Heart left ventricle (tissue), 16 donors: ENCODE results near the gene PPAN. TPM values are rescaled to one million over a fixed set of nuclear protein-coding genes. Genes with fewer than 3 reads are reported as not detected.

Experiments used
- ATAC-seq, 4 donors: fragments of 200-7000 bp; cut with Tn5 transposase; one replicate each; pipeline ENCODE4 v1.9.1; 2020 to 2022; ENCODE audit warnings: moderate library complexity in 4 of 4, mild to moderate bottlenecking in 3 of 4, moderate number of reproducible peaks in 1 of 4
- DNase-seq, 5 donors: peaks; one replicate each; pipeline ENCODE4 v3.0.0-alpha.2; 2020
- H3K27ac ChIP-seq, 12 donors: fragments of 200-600 bp; sonication (generic) in 4 of 12; one replicate each; pipeline versions ENCODE4 v1.5.0 to v1.8.0; 2016 to 2022; ENCODE audit warnings: mild to moderate bottlenecking in 2 of 12
- H3K27me3 ChIP-seq, 9 donors: fragments of 200-600 bp; sonication (generic) in 2 of 9; one replicate each; pipeline versions ENCODE4 v1.5.1 to v1.8.0; 2016 to 2022; ENCODE audit warnings: mild to moderate bottlenecking in 3 of 9
- H3K36me3 ChIP-seq, 9 donors: fragments of 200-600 bp; sonication (generic) in 2 of 9; one replicate each; pipeline versions ENCODE4 v1.5.0 to v1.8.0; 2018 to 2022; ENCODE audit warnings: mild to moderate bottlenecking in 2 of 9
- H3K4me1 ChIP-seq, 12 donors: fragments of 200-600 bp; sonication (generic) in 4 of 12; one replicate each; pipeline versions ENCODE4 v1.5.0 to v1.8.0; 2016 to 2022; ENCODE audit warnings: mild to moderate bottlenecking in 3 of 12
- H3K4me3 ChIP-seq, 12 donors: fragments of 200-600 bp; sonication (generic) in 4 of 12; one replicate each; pipeline versions ENCODE4 v1.5.0 to v1.8.0; 2017 to 2022; ENCODE audit warnings: mild to moderate bottlenecking in 9 of 12, moderate library complexity in 4 of 12
- H3K9me3 ChIP-seq, 12 donors: fragments of 200-600 bp; sonication (generic) in 4 of 12; one replicate each; pipeline versions ENCODE4 v1.5.0 to v1.8.0; 2016 to 2022; ENCODE audit warnings: mild to moderate bottlenecking in 1 of 12
- POLR2A ChIP-seq, 2 donors: fragments of 450-650 bp; IDR thresholded peaks; one replicate each; pipeline ENCODE4 v1.6.1; 2017; ENCODE audit warnings: antibody characterized with exemption in 2 of 2, mild to moderate bottlenecking in 2 of 2, moderate library complexity in 2 of 2
- WGBS, 4 donors: extraction: QIAGEN DNeasy Blood & Tissue Kit in 2 of 4; methylation state at CpG; one replicate each; pipeline versions ENCODE4 v1.1.5 to v1.1.7; 2013 to 2018; 5-methylcytosine and 5-hydroxymethylcytosine counted together
- intact Hi-C, 10 donors: fragments of 100-400 bp; cut with DNase I; formaldehyde crosslinking; loops; one replicate each; pipeline versions ENCODE4 v1.11.1 to v1.14.2; 2022
- polyA plus RNA-seq, 2 donors: library from polyadenylated mRNA; stranded (reverse); fragments of 200-250 nt; gene quantifications; one replicate each; pipeline ENCODE4 v1.2.3, GENCODE V29; 2013
- total RNA-seq, 9 donors: library from RNA; depleted of rRNA in 2 of 9; stranded (reverse); fragments of >200 nt in 2 of 9; fragmentation: NEBNext Ultra II Directional in 3 of 9; extraction: Animal tissue kit (Norgen Biotek cat#: 25700) in 3 of 9; gene quantifications; one replicate each; pipeline versions ENCODE4 v1.1.0 to v1.2.4, GENCODE V29; 2016 to 2023
- TF ChIP-seq, protein P1 (sequence below), 12 donors: fragments of 200-600 bp; sonication (generic) in 4 of 12; IDR thresholded peaks; one replicate each; pipeline versions ENCODE4 v1.5.0 to v1.8.0; 2018 to 2022; ENCODE audit warnings: antibody characterized with exemption in 12 of 12, mild to moderate bottlenecking in 5 of 12
- donor health status: ischemic (EF 13 %, LVEDD 7.1; RV severe dilation, severe dysfunction).
- donor health status: healthy with polysubstance abuse.
- donor health status: DM: no; HTN: yes; CAD: no.
- donor health status: DM: no; HTN: no; CAD: no.
- donor health status: ischemic (EF 25% LVEDD 6.9; RV normal size, moderate dysfunction).
- donor health status: ischemic (EF 25% LVEDD 5.7; RV mildly dilated, moderate dysfunction).
- donor health status: healthy.
- donor health status: DM: yes; HTN: yes; CAD: no.
- donor health status: ischemic (EF 35%, LVEDD 5.7; RV mildly dilated, moderate dysfunction).
- donor health status: nonischemic (EF 11% LVEDD 7.7; RV severe dilation, severe dysfunction).
- donor health status: DM: yes; HTN: yes; CAD: no.
- donor health status: PGD.
- donor health status: ischemic (EF 29% LVEDD 5.4; RV normal size, mild dysfunction).
- donor health status: nonischemic (EF 23%, LVEDD 6.1; RV moderate dilation, normal function).

Gene PPAN
- total and polyA plus RNA-seq, 11 donors, result 16.3 to 41.4 (median 22.5) TPM

- no peaks in the 10 kb centered on the region for H3K4me1 ChIP-seq
- 94 to 97% (median 95%) methylated on average over 8 to 14 of the region's 14 CpGs for WGBS, 4 donors
- TF ChIP-seq, protein P1, sequence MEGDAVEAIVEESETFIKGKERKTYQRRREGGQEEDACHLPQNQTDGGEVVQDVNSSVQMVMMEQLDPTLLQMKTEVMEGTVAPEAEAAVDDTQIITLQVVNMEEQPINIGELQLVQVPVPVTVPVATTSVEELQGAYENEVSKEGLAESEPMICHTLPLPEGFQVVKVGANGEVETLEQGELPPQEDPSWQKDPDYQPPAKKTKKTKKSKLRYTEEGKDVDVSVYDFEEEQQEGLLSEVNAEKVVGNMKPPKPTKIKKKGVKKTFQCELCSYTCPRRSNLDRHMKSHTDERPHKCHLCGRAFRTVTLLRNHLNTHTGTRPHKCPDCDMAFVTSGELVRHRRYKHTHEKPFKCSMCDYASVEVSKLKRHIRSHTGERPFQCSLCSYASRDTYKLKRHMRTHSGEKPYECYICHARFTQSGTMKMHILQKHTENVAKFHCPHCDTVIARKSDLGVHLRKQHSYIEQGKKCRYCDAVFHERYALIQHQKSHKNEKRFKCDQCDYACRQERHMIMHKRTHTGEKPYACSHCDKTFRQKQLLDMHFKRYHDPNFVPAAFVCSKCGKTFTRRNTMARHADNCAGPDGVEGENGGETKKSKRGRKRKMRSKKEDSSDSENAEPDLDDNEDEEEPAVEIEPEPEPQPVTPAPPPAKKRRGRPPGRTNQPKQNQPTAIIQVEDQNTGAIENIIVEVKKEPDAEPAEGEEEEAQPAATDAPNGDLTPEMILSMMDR (IDR thresholded peaks at IDR 0.05), result no peak
- no peak for TF ChIP-seq POLR2A (IDR thresholded peaks at IDR 0.05)
- peaks cover 2 to 100% (median 96%) of the 10 kb centered on the region in 9 donors for H3K36me3 ChIP-seq
- no peak for DNase-seq
- no peak overlapping the region for H3K4me3 ChIP-seq
- intact Hi-C loops, result no loop called here
- H3K27ac ChIP-seq, result no peak overlapping the region
- H3K27me3 ChIP-seq, result no peaks in the 10 kb centered on the region
- no peaks in the 10 kb centered on the region for H3K9me3 ChIP-seq
- no peak for ATAC-seq
Measured at GRCh38 chr19:10146142-10146541, 40.0 kb downstream of the PPAN start.

DNA sequence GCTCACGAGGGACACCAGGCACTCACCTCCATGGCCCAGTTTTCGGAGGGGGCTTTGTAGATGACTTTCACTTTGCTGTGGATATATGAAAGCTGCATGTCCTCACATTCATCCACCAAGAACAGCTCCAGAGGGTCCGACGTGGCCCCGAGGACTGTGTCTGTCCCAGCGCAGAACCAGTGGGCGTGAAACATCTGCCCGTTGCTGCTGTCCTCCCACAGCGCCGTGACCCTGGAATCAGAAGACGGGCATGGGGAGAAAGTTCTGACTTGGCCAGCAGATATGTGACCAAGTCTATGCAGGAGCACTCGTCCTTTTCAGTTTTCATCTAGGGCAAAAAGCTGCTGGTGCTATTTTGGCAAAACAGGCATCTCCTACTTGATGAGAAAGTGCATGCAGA, 43.3 kb downstream of the PPAN start:
- intact Hi-C loops, result no loop called here
- 93 to 96% (median 96%) methylated on average over 12 of the region's 12 CpGs for WGBS, 4 donors
- Histone ChIP-seq H3K4me3 (no peak overlapping the region), H3K4me1 (no peaks in the 10 kb centered on the region), H3K9me3 (no peaks in the 10 kb centered on the region), H3K27ac (no peak overlapping the region), H3K36me3 (peaks cover 5 to 99% (median 95%) of the 10 kb centered on the region in 9 donors), H3K27me3 (no peaks in the 10 kb centered on the region)
- no peak for DNase-seq
- no peak for ATAC-seq
- TF ChIP-seq POLR2A (IDR thresholded peaks at IDR 0.05), result no peak
- TF ChIP-seq, protein P1 (IDR thresholded peaks at IDR 0.05), result no peak

GRCh38 chr19:10151521-10151920, 45.4 kb downstream of the PPAN start:
- no peak overlapping the region for H3K27ac ChIP-seq
- no peak for TF ChIP-seq POLR2A (IDR thresholded peaks at IDR 0.05)
- TF ChIP-seq, protein P1 (IDR thresholded peaks at IDR 0.05), result no peak

DNA sequence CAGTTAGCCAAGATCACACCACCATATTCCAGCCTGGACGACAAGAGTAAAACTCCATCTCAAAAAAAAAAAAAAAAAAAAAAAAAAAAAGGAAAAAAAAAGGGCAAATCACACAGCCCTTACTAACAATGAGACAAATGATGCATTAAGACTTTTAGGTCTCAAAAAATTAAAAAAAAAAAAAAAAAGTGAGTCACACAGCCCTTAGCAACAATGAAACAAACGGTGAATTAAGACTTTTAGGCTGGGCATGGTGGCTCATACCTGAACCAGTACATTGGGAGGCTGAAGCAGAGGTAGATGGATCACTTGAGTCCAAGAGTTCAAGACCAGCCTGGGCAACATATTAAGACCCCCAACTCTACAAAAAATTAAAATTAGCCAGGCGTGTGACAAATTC, 45.9 kb downstream of the PPAN start:
- Histone ChIP-seq H3K4me3 (no peak overlapping the region), H3K9me3 (no peaks in the 10 kb centered on the region), H3K27me3 (no peaks in the 10 kb centered on the region), H3K27ac (no peak overlapping the region), H3K4me1 (no peaks in the 10 kb centered on the region), H3K36me3 (peaks cover 3 to 99% (median 97%) of the 10 kb centered on the region in 9 donors)
- TF ChIP-seq, protein P1 (IDR thresholded peaks at IDR 0.05), result no peak
- TF ChIP-seq POLR2A (IDR thresholded peaks at IDR 0.05), result no peak
- ATAC-seq (no peak), DNase-seq (no peak)
- intact Hi-C loops, result no loop called here
- WGBS, 4 donors, result 92 to 97% (median 95%) methylated on average over 3 of the region's 3 CpGs

More at GRCh38 chr19:10151521-10151920, 45.4 kb downstream of the PPAN start:
- no peaks in the 10 kb centered on the region for H3K27me3 ChIP-seq
- H3K4me3 ChIP-seq, result no peak overlapping the region
- H3K9me3 ChIP-seq, result no peaks in the 10 kb centered on the region
- 83 to 86% (median 85%) methylated on average over 5 of the region's 5 CpGs for WGBS, 4 donors
- intact Hi-C loops, result no loop called here
- ATAC-seq (no peak), DNase-seq (no peak)
- no peaks in the 10 kb centered on the region for H3K4me1 ChIP-seq
- H3K36me3 ChIP-seq, result peaks cover 5 to 99% (median 97%) of the 10 kb centered on the region in 9 donors
